DMS79 (cell line): ENCODE measurements around the gene CHRM5.
A peak's percentile ranks its signal among the peaks of the same experiment; 100 is the strongest.

Experiments used
- DNase-seq: peaks from one replicate; lab custom pipeline; 2025; lab: John Stamatoyannopoulos, UW

The CHRM5 gene, protein sequence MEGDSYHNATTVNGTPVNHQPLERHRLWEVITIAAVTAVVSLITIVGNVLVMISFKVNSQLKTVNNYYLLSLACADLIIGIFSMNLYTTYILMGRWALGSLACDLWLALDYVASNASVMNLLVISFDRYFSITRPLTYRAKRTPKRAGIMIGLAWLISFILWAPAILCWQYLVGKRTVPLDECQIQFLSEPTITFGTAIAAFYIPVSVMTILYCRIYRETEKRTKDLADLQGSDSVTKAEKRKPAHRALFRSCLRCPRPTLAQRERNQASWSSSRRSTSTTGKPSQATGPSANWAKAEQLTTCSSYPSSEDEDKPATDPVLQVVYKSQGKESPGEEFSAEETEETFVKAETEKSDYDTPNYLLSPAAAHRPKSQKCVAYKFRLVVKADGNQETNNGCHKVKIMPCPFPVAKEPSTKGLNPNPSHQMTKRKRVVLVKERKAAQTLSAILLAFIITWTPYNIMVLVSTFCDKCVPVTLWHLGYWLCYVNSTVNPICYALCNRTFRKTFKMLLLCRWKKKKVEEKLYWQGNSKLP

DNA sequence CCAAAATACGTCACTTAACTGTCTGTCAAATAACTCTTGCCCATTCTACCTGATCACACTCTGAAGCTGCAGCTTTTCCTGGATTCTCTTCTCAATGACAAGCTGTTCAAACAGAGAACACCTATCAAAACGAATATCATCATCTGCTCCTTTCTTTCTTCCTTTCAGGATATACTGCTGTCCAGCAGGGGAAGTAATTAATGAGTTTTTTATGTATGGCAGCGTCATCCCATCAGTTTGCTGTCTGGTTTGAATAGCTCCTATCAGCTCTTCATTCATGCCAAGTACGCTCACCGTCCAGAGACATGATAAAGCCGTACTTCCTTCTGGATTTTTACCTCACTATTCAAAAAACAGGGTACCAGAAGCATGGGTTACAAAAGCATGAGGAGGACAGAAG, at the start of gene CHRM5:
CHRM5 (plus strand) TSS at position 274 of the 400 bp plus-strand sequence. CDS start 94,221 bp downstream, outside the sequence.
- no peak for DNase-seq

- no peak for DNase-seq
Measured at GRCh38 chr15:33923446-33923845, 44.9 kb upstream of the CHRM5 start.

DNA sequence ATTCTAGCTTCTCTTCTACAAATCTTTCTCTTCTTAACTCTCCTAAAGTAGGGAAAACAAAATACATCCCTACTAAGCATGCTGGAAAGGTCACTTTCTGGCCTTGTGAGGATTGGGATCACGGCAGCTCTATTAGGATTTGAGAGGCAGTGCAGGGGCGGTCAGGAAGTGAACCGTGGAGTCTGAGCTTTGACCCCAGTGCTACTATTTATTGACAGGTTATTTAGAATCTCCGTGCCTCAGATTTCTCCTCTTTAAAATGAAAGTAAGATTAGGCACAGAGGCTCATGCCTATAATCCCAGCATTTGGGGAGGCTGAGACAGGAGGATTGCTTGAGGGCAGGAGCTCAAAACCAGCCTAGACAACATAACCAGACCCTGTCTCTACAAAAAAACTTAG, 42.0 kb upstream of the CHRM5 start:
- DNase-seq = no peak

- no peak for DNase-seq
Measured at GRCh38 chr15:33932734-33933133, 35.6 kb upstream of the CHRM5 start.

- DNase-seq = peak; percentile 37
Measured at GRCh38 chr15:33934396-33934795, 33.9 kb upstream of the CHRM5 start.

- no peak for DNase-seq
Measured at GRCh38 chr15:33934921-33935320, 33.4 kb upstream of the CHRM5 start.

DNA sequence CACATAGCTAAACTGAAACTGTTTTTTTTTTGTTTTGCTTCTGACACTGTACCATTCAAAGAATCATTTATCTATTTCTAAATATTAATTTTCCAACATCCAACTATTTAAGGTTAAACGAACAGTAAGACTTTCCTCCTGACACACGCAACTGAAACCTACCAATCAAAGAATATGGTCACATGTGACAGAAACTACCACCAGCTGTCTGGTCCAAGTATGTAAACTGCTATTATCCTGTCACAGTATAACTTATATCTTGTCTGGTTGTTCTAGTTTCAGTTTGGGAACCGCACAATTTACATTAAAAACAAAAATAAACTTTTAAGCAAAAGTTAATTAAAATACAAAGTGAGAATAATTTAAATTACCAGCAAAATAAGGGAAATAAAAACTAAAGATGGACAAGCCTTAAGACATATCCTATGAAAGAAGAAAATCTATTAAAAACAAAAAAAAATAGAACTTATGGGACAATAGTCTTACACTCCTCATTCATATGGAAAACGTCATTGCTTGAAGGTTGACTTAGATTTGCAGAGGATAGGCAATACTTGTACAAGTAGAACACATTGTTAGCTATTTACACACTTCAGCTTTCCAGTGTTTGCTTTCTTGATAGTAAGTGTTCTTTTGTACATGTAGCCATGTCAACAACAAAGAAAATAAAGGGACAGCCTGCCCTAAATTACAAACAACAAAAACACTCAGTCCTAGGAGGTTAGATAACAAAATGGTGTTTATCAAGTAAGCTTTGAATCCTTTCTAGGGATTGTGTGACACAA, 26.8 kb upstream of the CHRM5 start:
- DNase-seq = peak; percentile 59

GRCh38 chr15:33946152-33946551, 22.1 kb upstream of the CHRM5 start:
- no peak for DNase-seq

- DNase-seq = no peak
Measured at GRCh38 chr15:33955945-33956344, 12.4 kb upstream of the CHRM5 start.

DNA sequence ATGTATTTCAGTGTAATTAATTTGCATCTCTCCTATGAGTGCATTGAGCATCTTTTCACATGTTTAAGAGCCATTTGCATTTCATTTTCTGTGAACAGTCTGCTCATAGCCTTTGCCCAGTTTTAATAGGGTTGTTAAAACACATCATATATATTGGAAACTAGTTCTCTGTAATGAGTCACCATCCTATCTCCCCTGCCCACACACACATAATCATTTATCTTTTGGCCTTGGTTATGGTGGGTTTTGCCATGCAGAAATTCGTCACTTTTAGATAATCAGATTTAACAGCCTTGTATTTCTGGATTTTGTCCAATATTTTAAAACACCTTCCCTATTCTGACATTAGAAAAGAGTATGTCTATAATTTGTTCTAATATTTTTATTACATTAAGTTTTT, 11.9 kb upstream of the CHRM5 start:
- no peak for DNase-seq

DNA sequence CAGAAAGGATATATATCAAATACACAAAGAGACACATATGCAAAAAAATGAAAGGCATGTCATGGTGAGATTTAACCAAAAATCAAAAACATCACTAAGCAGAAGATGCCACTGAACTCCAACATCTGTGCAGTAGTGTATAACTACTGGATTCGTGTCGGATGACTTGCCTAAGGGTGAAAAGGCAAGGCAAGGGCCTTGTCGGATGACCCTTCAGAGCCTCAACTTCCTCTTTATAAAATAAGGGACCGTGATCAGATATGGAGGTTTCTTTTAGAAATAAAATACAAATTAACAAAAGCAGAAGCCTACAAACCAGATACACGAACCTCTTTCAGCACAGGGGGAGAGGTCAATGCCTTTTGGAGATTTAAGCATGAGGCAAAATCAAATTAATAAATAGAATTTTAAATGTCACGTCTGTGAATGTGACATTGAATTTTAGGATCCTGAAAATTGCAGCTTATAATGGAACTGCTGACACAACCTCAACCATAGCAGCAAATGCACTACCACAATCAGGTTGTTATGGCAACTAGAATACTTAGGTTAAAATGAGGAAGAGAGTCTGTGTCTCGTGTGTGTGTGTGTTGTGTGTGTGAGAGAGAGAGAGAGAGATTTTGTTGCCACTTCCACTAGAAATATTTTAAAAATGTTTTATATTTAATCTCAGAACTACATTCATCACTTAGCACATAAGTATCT, 8.3 kb upstream of the CHRM5 start:
- DNase-seq = no peak

DNA sequence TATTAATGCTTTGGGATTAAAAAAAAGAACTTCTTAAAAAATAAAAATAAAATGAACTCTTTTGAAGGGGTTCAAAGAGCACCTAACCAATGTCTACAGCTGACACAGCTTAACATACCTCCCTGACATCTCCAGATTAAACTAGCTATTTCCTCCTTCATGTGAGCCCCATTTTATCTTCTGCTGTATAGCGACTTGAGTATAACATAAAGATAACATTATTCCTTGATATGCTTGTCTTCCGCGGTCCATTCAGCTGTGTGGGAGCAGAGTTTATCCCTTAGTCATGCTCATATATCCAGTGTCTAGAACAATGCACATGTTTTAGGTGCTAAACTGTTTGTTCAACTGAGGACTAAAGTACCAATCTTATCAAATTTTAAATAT, 7.8 kb upstream of the CHRM5 start:
- DNase-seq = no peak

DNA sequence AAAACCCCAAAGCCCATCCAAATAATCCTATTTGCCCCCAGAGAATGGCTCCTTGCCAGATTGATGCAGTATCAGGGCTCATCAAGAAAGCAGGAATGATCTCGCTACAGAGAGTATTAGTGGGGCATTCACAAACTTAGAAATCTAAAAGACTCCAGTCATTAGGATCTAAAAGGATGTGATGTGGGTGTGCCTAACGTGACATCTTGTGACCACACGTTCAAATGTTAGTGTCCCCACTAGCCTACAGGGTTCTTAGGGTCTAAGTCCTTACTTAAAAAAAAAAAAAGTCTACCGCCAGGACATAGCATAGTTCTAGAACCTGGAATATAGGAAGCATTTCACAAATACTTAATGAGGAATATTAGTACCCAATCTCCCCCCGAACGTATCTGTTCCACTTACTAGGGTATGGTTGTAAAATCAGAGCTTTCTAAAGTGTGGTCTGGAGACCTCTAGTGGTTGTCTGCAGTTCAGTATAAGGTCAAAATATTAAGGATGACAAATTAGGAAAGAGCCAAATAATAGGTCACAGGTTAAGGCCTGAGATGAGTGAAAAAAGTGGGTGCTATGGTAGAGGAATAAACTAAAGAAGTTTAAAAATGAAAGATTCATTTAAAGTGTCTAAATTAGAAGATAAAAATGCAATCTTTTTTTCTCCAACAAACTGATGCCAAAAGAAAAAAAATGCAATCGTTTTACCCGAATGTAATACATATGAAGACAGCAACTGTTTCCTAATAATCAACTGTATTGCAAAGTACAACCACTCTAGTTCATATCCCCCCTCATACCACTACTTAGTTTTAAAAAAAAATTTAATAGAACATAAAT, 4.2 kb upstream of the CHRM5 start:
- peak; percentile 1 for DNase-seq

- DNase-seq = no peak
Measured at GRCh38 chr15:33964665-33965040, 3.6 kb upstream of the CHRM5 start.

GRCh38 chr15:33968821-33969220, 524 bp downstream of the CHRM5 start:
- no peak for DNase-seq

DNA sequence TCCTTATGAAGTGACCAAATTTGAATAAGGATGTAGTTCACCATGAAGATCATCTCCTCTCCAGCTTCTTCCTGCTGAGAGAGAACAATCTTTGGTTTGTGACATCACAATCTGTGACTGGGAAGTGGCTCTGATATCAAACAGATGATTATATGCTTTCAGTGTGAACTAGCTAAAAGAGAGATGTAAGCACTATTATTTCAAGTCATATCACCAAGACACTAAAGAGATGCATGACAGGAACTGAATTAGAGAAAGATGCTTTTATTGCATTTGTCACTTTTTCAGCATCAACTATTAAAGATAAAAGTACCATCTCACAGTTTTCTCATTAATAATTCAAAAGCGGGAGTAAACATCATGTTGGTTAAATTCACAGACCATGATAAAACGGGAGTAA, 3.5 kb downstream of the CHRM5 start:
- DNase-seq = no peak

GRCh38 chr15:33975022-33975565, 6.8 kb downstream of the CHRM5 start:
- no peak for DNase-seq

DNA sequence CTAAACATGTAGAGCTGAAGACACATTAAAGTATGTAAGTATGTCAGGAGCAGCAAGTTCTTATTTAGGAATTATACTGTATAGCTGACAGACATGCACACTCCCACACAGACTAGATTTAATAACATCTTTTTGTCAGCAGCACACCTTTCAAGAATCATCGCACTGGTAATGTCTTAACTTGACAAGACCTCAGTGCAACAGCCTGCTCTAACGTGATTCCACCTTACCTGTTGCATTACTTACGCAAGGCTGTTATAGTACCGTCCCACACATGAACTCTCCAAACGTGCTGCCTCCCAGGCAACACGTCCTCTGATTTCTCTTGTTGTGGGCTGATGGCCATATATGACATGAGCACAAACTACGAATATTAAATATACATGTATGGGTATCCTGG, 11.9 kb downstream of the CHRM5 start:
- DNase-seq = no peak

- no peak for DNase-seq
Measured at GRCh38 chr15:33982516-33982915, 14.2 kb downstream of the CHRM5 start.

DNA sequence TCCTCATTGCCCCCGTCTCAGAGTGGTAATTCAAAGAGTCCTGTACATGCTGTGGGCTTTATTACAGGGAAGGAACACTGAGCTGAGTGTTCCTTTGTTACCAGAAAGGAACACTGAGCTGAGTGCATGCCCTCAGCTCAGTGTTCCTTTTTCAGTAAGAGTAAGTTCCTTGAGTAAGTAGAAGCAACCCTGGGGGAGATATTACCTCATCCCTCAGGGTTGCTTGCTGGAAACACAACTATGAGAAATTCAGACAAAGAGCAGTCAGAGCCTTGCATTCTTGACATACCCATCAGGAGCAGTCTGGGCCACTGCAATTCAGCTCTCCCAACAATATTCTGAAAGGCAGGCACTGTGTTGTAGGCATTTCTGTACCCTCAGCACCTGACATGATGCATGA, 17.0 kb downstream of the CHRM5 start:
- DNase-seq = no peak

- no peak for DNase-seq
Measured at GRCh38 chr15:33985751-33986150, 17.5 kb downstream of the CHRM5 start.
